HG03097 (cell line): ENCODE results near the gene THSD7A.

Experiments used
- ATAC-seq: cut with Tn5 transposase; IDR thresholded peaks from one replicate; pipeline ENCODE4 v1.9.1; 2021; ENCODE audit not compliant: unreplicated experiment, low FRiP score

THSD7A gene

GRCh38 chr7:11648980-11649379 is 183.0 kb downstream of the THSD7A start:
- ATAC-seq = no peak

GRCh38 chr7:11648101-11648500 is 183.9 kb downstream of the THSD7A start:
- ATAC-seq = no peak

GRCh38 chr7:11642841-11643240 is 189.2 kb downstream of the THSD7A start:
- no peak for ATAC-seq

GRCh38 chr7:11642276-11642675 is 189.7 kb downstream of the THSD7A start:
- no peak for ATAC-seq

- ATAC-seq = no peak
Measured at GRCh38 chr7:11638011-11638774, 193.8 kb downstream of the THSD7A start.

- ATAC-seq = no peak
Measured at GRCh38 chr7:11636274-11636673, 195.7 kb downstream of the THSD7A start.

GRCh38 chr7:11633310-11633709 is 198.7 kb downstream of the THSD7A start:
- no peak for ATAC-seq

- no peak for ATAC-seq
Measured at GRCh38 chr7:11630355-11630754, 201.6 kb downstream of the THSD7A start.

GRCh38 chr7:11625669-11626068 is 206.3 kb downstream of the THSD7A start:
- no peak for ATAC-seq

GRCh38 chr7:11623093-11623678 is 208.8 kb downstream of the THSD7A start:
- ATAC-seq = no peak

- ATAC-seq = no peak
Measured at GRCh38 chr7:11620406-11621253, 211.4 kb downstream of the THSD7A start.

- no peak for ATAC-seq
Measured at GRCh38 chr7:11616466-11616865, 215.5 kb downstream of the THSD7A start.

GRCh38 chr7:11615174-11615573 is 216.8 kb downstream of the THSD7A start:
- no peak for ATAC-seq

- no peak for ATAC-seq
Measured at GRCh38 chr7:11613292-11613930, 218.6 kb downstream of the THSD7A start.

- no peak for ATAC-seq
Measured at GRCh38 chr7:11612737-11613136, 219.3 kb downstream of the THSD7A start.

- no peak for ATAC-seq
Measured at GRCh38 chr7:11609096-11609670, 222.8 kb downstream of the THSD7A start.

GRCh38 chr7:11607686-11608085 is 224.3 kb downstream of the THSD7A start:
- ATAC-seq = no peak

GRCh38 chr7:11605749-11606148 is 226.2 kb downstream of the THSD7A start:
- no peak for ATAC-seq

- no peak for ATAC-seq
Measured at GRCh38 chr7:11604505-11604904, 227.5 kb downstream of the THSD7A start.

- ATAC-seq = no peak
Measured at GRCh38 chr7:11601761-11602160, 230.2 kb downstream of the THSD7A start.

GRCh38 chr7:11593322-11593721 is 238.7 kb downstream of the THSD7A start:
- no peak for ATAC-seq
